PC-9 (cell line): Measurements from ENCODE around the gene RECQL5.

Experiments used
- EZH2 ChIP-seq: fragments of 200-600 bp; sonication (generic); IDR thresholded peaks from 2 replicates; pipeline ENCODE4 v1.8.0; 2017; ENCODE audit warnings: antibody characterized with exemption, low read depth
- TF ChIP-seq, protein P1 (sequence below): fragments of 200-600 bp; sonication (generic); conservative IDR thresholded peaks from 2 replicates; pipeline ENCODE4 v1.6.1; 2017; ENCODE audit warnings: mixed run types, antibody characterized with exemption, mild to moderate bottlenecking, moderate library complexity

DNA sequence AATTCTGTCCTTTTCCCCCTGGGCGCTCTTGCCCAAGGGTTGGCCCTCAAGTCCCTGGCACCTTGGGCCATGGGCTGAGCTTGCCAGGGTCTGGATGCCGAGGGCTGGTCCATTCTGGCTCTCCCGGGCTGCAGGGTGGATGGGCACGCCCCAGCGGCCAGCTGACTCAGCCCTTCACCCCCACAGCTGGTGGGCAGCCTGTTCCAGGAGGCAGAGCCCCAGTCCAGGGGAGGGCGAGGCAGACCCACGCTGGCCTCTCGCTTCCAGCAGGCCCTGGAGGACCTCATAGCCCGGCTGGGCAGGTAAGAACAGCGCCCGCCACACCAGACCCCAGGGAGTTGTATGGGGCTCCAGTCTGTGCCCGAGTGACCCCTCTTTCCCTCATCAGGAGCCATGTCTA is 64.3 kb downstream of the RECQL5 start:
- TF ChIP-seq EZH2 = no peak
- TF ChIP-seq, protein P1, sequence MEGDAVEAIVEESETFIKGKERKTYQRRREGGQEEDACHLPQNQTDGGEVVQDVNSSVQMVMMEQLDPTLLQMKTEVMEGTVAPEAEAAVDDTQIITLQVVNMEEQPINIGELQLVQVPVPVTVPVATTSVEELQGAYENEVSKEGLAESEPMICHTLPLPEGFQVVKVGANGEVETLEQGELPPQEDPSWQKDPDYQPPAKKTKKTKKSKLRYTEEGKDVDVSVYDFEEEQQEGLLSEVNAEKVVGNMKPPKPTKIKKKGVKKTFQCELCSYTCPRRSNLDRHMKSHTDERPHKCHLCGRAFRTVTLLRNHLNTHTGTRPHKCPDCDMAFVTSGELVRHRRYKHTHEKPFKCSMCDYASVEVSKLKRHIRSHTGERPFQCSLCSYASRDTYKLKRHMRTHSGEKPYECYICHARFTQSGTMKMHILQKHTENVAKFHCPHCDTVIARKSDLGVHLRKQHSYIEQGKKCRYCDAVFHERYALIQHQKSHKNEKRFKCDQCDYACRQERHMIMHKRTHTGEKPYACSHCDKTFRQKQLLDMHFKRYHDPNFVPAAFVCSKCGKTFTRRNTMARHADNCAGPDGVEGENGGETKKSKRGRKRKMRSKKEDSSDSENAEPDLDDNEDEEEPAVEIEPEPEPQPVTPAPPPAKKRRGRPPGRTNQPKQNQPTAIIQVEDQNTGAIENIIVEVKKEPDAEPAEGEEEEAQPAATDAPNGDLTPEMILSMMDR = no peak
